Stimulated activated naive B cell treated with anti-CD40 and anti-IgM and Interleukin-4, amounts not matched to agents 10 μg/mL and 1 μg/mL and 100 μg/mL, for 72 hours (primary cell): Measurements from ENCODE around the gene MOSPD3.
"Not testable (repeated sequence)": the region's sequence is repeated elsewhere in the genome, so short reads cannot be mapped to it uniquely, and the experiment has no call there.

Source experiments
- ATAC-seq, 2 donors: fragments of 150-1000 bp; cut with Tn5 transposase; replicated peaks; 2 replicates each; pipeline ENCODE4 v1.10.0; 2021; ENCODE audit warnings: moderate library complexity in 1 of 2
- DNase-seq: peaks from one replicate; pipeline ENCODE4 v3.0.0; 2021
- H3K27ac Mint-ChIP-seq: one replicate; pipeline ENCODE4 v1.8.0; 2022; ENCODE audit warnings: mild to moderate bottlenecking, mixed read lengths
- H3K27me3 Mint-ChIP-seq, 2 donors: one replicate each; pipeline ENCODE4 v1.8.0; 2022; ENCODE audit warnings: mixed read lengths in 2 of 2
- H3K36me3 Mint-ChIP-seq, 2 donors: one replicate each; pipeline ENCODE4 v1.8.0; 2022; ENCODE audit warnings: mixed read lengths in 2 of 2, mild to moderate bottlenecking in 1 of 2
- H3K4me1 Mint-ChIP-seq, 2 donors: one replicate each; pipeline ENCODE4 v1.8.0; 2022; ENCODE audit warnings: mixed read lengths in 2 of 2, mild to moderate bottlenecking in 1 of 2
- H3K4me3 Mint-ChIP-seq, 2 donors: one replicate each; pipeline ENCODE4 v1.8.0; 2022; ENCODE audit warnings: mild to moderate bottlenecking in 2 of 2, mixed read lengths in 2 of 2, moderate library complexity in 1 of 2
- H3K9me3 Mint-ChIP-seq, 2 donors: one replicate each; pipeline ENCODE4 v1.8.0; 2022; ENCODE audit warnings: mixed read lengths in 2 of 2, mild to moderate bottlenecking in 1 of 2

Gene MOSPD3

GRCh38 chr7:100640517-100641440, 28.4 kb downstream of the MOSPD3 start:
- Mint-ChIP-seq H3K4me3 (no peak overlapping the region), H3K4me1 (peaks cover 5 to 6% of the 10 kb centered on the region in 2 donors), H3K27ac (no peak overlapping the region), H3K9me3 (no peaks in the 10 kb centered on the region), H3K27me3 (peaks cover 11 to 33% of the 10 kb centered on the region in 2 donors), H3K36me3 (no peaks in the 10 kb centered on the region)
- ATAC-seq (no peak), DNase-seq (no peak)

DNA sequence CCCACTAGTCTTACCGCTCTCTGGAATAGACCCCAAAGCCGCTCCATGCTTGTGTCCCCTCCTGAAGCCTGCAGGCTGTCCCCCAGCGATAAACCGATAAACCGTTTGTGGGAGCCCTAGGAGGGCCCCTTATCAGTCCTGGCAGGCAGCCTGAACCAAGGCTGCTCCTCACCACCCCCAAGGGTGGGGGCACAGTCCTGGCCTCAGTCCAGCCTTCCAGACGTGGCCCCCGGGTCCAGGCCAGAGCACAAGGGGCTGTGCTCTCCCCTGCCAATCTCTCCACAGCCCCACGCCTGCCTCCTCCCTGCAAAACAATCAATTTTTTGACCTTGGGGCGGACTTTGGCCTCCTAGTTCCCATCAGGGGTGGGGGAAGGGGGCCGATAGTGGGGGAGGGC, 29.1 kb downstream of the MOSPD3 start, which contains the start of gene TFR2:
TSS of gene TFR2 (minus strand) at position 90 of the 397 bp plus-strand sequence. CDS start at position 47, 43 bp downstream.
- no peak within 1 kb of the TSS for H3K4me3 Mint-ChIP-seq
- ATAC-seq: no peak
- peaks cover 15 to 40% of the 10 kb centered on the region in 2 donors for H3K27me3 Mint-ChIP-seq
- H3K9me3 Mint-ChIP-seq: no peaks in the 10 kb centered on the region
- no peak for DNase-seq
- peaks cover 5 to 6% of the 10 kb centered on the region in 2 donors for H3K4me1 Mint-ChIP-seq
- no peaks in the 10 kb centered on the region for H3K36me3 Mint-ChIP-seq
- H3K27ac Mint-ChIP-seq: no peak within 1 kb of the TSS

DNA sequence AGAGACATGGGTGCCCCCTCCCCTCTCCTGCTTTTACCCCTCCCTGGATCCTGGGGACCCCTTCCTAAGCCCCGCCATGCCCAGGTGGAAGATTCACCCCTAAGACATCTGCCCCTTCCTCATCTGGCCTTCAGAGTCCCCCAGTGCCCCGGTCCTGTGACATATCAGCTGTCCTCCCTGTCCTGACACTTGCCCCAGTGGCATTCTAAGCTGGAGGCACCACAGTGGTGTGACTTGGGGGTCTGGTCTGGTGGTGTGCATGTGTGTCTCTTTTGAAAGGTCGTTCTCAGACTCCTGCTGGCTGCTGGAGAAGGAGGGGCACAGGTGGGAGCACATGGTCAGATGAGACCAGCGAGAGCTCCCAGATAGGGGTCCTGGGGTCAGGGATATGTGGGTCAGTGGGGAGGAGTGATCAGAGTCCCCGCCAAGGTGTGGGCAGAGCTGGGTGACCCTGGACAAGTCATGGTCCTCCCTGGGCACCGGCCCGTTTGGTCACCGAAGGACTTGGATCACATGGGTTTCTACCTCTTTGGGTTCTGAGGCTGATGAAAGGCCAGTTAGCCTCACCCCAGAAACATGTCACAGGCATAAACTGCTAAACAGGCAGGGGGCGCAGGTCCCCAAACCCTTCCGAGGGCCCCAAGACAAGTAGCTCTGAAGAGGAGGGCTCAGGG, 29.7 kb downstream of the MOSPD3 start:
- H3K36me3 Mint-ChIP-seq: no peaks in the 10 kb centered on the region
- peaks cover 5 to 6% of the 10 kb centered on the region in 2 donors for H3K4me1 Mint-ChIP-seq
- no peaks in the 10 kb centered on the region for H3K9me3 Mint-ChIP-seq
- no peak overlapping the region for H3K27ac Mint-ChIP-seq
- H3K4me3 Mint-ChIP-seq: no peak overlapping the region
- H3K27me3 Mint-ChIP-seq: peaks cover 15 to 45% of the 10 kb centered on the region in 2 donors
- DNase-seq (no peak), ATAC-seq (no peak)

- no peaks in the 10 kb centered on the region for H3K9me3 Mint-ChIP-seq
- no peaks in the 10 kb centered on the region for H3K36me3 Mint-ChIP-seq
- H3K4me3 Mint-ChIP-seq: no peak overlapping the region
- H3K27ac Mint-ChIP-seq: no peak overlapping the region
- peak; percentile 67 to 72 for ATAC-seq
- peaks cover 5 to 6% of the 10 kb centered on the region in 2 donors for H3K4me1 Mint-ChIP-seq
- no peak for DNase-seq
- peaks cover 18 to 49% of the 10 kb centered on the region in 2 donors for H3K27me3 Mint-ChIP-seq
These were observed 30.2 kb downstream of the MOSPD3 start for GRCh38 chr7:100642534-100642907.

DNA sequence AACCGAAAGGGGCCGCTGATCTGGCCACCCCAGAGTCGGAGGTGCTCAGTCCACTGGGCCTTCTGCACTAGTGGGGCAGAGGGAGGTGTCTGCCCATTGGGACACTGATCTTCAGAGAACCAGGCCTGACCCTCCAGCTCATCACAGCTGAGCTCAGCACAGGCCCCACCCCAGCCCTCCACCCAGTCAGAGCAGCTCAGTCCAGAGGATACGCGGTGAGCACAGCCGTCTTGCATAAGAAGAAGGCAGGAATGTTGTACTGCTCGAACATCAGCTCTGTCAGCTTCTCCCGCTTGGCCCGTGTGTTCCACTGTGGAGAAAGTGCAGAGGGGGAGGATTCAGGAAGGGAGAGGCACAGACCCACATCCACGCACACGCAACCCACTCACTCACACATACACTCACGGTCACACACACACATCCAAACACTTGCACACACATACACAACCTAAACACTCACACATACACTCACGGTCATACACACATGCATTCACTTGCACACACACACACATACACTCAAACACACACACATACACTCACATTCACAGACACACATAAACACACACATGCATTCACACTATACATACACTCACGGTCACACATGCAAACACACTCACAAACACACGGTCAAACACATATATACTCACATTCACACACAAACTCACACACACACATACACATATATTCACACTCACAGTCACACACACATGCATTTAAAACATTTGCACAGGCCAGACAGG, 37.7 kb downstream of the MOSPD3 start:
- ATAC-seq: no peak

GRCh38 chr7:100654908-100655831, 42.8 kb downstream of the MOSPD3 start:
- H3K4me3 Mint-ChIP-seq: no peak overlapping the region
- ATAC-seq (no peak), DNase-seq (no peak)
- peaks cover 54 to 72% of the 10 kb centered on the region in 2 donors for H3K27me3 Mint-ChIP-seq
- peaks cover 0 to 1% of the 10 kb centered on the region in 2 donors for H3K9me3 Mint-ChIP-seq
- peaks cover 0 to 3% of the 10 kb centered on the region in 2 donors for H3K4me1 Mint-ChIP-seq
- peaks cover 0 to 3% of the 10 kb centered on the region in 2 donors for H3K36me3 Mint-ChIP-seq
- H3K27ac Mint-ChIP-seq: no peak overlapping the region

More for the DNA sequence above, 37.7 kb downstream of the MOSPD3 start:
- no peak for DNase-seq
- Mint-ChIP-seq H3K4me3 (no peak overlapping the region), H3K36me3 (peaks cover 0 to 3% of the 10 kb centered on the region in 2 donors), H3K27ac (no peak overlapping the region), H3K4me1 (peaks cover 0 to 3% of the 10 kb centered on the region in 2 donors), H3K9me3 (no peaks in the 10 kb centered on the region), H3K27me3 (peaks cover 42 to 72% of the 10 kb centered on the region in 2 donors)

DNA sequence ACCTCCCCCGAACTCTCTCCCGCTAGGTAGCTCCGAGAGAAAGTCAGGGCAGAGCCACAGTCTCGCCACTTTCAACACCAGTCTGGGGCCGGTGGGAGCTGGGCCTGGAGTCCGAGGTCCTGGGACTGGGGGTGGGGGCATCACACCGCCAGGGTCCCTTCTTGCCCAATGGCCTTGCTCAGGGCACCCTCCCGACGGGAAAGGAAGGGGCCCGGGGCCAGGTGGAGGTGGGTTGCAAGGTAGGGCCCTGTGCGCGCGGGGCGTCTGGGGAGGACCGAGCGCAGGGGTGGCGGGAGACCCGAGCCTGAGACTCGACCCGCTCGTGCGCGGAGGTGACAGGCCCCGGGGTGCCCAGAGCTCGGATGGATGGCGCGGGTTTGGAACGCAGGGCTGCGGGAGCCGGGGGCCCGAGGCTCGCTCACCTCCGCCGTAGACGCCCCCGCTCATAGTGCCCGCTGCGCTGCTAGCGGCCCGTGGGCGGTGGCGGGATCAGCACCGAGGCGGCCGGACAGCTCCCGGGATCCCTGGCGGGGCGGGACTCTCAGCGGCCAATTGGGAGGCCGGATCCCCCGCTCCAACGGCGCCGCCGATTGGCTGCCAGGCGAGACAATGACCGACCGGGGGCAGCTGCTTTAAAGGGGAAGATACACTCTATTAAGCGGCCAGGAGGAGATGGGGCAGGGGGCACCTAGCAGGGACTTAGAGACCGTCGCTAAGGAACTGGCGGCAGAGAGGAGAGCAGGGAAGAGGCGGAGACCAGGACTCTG, 43.8 kb downstream of the MOSPD3 start, which contains the start of gene ACTL6B:
TSS of gene ACTL6B (minus strand) at position 541 of the 767 bp plus-strand sequence. CDS start at position 447, 94 bp downstream.
- peak in 1 of 2 donors; percentile 52 for ATAC-seq
- Mint-ChIP-seq H3K27ac (no peak within 1 kb of the TSS), H3K4me3 (peak within 1 kb of the TSS in 1 of 2 donors; percentile 46)

DNA sequence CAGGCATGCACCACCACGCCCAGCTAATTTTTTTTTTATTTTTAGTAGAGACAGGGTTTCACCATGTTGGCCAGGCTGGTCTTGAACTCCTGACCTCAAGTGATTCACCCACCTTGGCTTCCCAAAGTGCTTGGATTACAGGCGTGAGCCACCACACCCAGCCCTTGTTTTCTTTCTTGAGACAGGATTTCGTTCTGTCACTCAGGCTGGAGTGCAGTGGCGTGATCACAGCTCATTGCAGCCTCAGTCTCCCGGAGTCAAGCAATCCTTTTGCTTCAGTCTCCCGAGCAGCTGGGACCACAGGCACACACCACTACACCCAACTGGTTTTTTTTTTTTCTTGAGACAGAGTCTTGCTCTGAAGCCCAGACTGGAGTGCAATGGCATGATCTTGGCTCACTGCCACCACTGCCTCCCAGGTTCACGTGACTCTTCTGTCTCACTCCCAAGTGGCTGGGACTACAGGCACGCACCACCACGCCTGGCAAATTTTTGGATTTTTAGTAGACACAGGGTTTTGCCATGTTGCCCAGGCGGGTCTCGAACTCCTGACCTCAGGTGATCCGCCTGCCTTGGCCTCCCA, 49.9 kb downstream of the MOSPD3 start:
- peaks cover 20 to 26% of the 10 kb centered on the region in 2 donors for H3K27me3 Mint-ChIP-seq
- not testable (repeated sequence) for H3K27ac Mint-ChIP-seq, DNase-seq, H3K4me3 Mint-ChIP-seq, H3K36me3 Mint-ChIP-seq, H3K9me3 Mint-ChIP-seq, ATAC-seq, H3K4me1 Mint-ChIP-seq

More for the DNA sequence above, 43.8 kb downstream of the MOSPD3 start, which contains the start of gene ACTL6B:
- Mint-ChIP-seq H3K36me3 (peaks cover 0 to 3% of the 10 kb centered on the region in 2 donors), H3K9me3 (peaks cover 0 to 1% of the 10 kb centered on the region in 2 donors), H3K4me1 (peaks cover 0 to 3% of the 10 kb centered on the region in 2 donors), H3K27me3 (peaks cover 53 to 64% of the 10 kb centered on the region in 2 donors)
- DNase-seq: no peak
